OCI-LY1 (cell line): ENCODE data around the gene TIGIT.

Experiments used
- CTCF ChIP-seq: fragments of 200-600 bp; sonication (generic), shearing (Covaris generic); IDR thresholded peaks from 2 replicates; pipeline ENCODE4 v1.5.1; 2017; ENCODE audit warnings: mild to moderate bottlenecking, antibody characterized with exemption, low read length, moderate library complexity, mixed read lengths
- EZH2 ChIP-seq: fragments of 200-600 bp; sonication (generic), shearing (Covaris generic); IDR thresholded peaks from 2 replicates; pipeline ENCODE4 v1.8.0; 2017; ENCODE audit warnings: borderline replicate concordance, mixed run types, mild to moderate bottlenecking, antibody characterized with exemption, low read length, moderate library complexity, mixed read lengths

DNA sequence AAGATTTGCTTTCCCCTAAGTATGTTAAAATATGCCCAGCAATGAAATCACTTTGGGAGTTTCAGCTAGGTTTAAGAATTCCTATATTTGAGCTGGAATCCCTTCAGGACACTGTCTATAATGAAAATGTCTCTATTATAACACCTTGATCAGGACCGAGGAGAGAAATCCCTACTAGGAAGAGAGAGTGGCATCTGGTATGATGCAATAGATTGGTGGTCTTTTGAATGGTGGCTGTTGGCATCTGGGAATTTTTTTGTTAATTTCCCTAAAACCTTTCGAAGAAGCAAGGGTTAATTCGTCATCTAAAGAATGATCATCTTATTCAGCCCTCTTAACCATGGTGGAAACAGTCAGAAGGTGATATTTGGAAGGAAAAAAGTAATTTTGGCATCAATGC, 43.0 kb downstream of the TIGIT start:
- TF ChIP-seq CTCF (no peak), EZH2 (no peak)
